NCI-H1092 (cell line): ENCODE measurements around the gene OPTN.
"Not testable (repeated sequence)": the region's sequence is repeated elsewhere in the genome, so short reads cannot be mapped to it uniquely, and the experiment has no call there.

ENCODE experiments used
- DNase-seq: peaks from one replicate; lab custom pipeline; 2025; lab: John Stamatoyannopoulos, UW

Gene OPTN

GRCh38 chr10:13120786-13121499, 21.0 kb downstream of the OPTN start:
- no peak for DNase-seq

GRCh38 chr10:13121500-13121854, 21.5 kb downstream of the OPTN start:
- no peak for DNase-seq

- DNase-seq = no peak
Measured at GRCh38 chr10:13136651-13137050, 36.7 kb downstream of the OPTN start.

DNA sequence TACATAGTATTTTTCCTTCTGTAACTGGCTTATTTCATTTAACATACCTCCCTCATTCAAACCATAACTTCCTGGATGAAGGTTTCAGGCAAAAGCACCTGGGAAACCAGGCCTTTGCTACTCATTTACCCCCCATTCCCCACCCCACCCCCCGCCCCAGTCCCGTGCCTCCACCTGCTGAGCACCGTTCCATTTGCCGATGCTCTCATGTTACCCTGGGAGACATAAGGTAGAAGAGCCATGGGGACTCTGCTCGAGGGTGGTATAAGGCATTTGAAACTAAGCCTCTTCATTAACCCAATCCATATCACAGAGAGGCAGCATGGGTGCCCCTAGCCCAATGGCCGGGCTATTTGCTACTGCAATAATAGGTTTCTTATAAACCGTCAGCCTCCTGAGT, 39.2 kb downstream of the OPTN start:
- no peak for DNase-seq

DNA sequence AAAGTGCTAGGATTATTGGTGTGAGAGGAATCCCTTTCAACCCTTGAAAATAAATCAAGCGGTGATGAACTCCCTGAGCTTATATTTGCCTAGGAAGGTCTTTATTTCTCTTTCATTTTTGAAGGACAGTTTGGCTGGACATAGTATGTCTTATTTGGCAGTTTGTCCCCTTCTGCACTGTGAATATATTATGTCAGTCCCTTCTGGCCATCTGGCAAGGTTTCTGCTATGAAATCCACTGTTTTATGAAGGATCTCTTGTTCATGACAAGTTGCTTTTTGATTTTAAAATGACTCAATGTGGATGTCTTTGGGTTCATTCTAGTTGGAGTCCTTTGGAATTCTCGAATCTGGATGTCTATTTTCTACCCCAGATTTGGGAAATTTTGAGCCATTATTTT, 39.7 kb downstream of the OPTN start:
- DNase-seq = no peak

- no peak for DNase-seq
Measured at GRCh38 chr10:13140627-13141190, 40.7 kb downstream of the OPTN start.

GRCh38 chr10:13143766-13144165, 43.8 kb downstream of the OPTN start:
- no peak for DNase-seq

GRCh38 chr10:13144814-13145213, 44.9 kb downstream of the OPTN start:
- DNase-seq = no peak

DNA sequence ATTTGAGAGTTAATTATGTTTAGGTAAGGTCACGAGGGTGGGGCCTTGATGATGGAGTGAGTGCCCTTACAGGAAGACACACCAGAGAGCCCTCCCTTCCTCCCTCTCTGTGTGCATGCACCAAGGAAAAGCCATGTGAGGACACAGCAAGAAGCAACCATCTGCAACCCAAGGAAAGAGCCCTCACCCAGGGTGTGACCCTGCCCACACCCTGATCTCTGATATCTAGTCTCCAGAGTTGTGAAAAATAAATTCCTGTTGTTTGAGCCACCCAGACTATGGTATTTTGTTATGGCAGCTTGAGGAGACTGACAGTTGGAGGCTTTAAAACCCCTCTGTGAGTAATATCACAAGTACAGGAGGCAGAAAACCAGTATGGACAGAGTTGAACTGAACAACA, 46.4 kb downstream of the OPTN start:
- no peak for DNase-seq

DNA sequence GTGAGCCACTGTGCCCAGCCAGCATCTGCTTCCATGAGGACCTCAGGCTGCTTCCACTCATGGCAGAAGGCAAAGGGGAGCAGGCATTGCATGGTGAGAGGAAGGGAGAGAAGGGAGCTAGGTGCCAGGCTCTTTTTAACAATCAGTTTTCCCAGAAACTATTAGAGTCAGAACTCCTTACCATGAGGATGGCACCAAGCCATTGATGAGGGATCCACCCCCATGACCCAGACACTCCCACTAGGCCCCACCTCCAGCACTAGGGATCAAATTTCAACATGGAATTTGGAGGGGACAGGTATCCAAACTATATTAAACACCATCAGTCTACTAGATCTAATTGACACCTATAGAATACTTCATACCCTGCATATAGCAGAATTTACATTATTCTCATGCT, 47.2 kb downstream of the OPTN start:
- DNase-seq = no peak

DNA sequence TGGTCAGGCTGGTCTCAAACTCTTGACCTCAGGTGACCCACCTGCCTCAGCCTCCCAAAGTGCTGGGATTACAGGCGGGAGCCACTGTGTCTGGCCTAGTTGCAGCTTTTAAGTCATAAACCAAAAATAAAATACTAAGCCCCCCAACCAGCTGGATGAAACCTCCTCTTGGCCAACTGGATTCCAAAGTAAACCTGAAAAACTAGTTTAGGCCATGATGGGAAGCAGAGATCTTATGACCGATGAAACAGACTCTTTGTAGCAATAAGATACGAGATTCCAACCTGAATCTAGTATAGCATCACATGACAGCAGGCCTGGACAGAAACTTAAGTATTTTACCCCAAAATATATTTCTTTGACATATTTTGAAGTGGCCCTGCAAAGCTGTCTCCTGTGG, 52.3 kb downstream of the OPTN start:
- no peak for DNase-seq

DNA sequence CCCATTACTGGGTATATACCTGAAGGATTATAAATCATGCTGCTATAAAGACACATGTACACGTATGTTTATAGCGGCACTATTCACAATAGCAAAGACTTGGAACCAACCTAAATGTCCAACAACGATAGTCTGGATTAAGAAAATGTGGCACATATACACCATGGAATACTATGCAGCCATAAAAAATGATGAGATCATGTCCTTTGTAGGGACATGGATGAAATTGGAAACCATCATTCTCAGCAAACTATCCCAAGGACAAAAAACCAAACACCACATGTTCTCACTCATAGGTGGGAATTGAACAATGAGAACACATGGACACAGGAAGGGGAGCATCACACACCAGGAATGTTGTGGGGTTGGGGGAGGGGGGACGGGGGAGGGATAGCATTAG, 55.9 kb downstream of the OPTN start:
- DNase-seq = not testable (repeated sequence)

DNA sequence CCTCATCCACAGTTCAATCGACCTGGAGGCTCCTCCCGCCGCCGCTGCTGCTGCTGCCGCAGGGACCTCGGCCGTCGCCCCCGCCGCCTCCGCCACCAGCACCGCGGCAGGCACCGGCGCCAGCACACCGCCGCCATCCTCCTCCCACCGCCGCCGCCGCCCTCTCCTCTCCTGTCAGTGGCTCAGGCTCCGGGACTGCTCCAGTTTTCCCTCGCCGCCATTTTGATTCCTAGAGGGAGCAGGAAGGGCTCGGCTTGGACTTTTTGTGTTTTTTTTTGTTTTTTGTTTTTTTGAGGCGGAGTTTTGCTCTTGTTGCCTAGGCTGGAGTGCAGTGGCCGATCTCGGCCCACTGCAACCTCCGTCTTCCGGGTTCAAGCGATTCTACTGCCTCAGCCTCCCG, 58.4 kb downstream of the OPTN start:
- no peak for DNase-seq

DNA sequence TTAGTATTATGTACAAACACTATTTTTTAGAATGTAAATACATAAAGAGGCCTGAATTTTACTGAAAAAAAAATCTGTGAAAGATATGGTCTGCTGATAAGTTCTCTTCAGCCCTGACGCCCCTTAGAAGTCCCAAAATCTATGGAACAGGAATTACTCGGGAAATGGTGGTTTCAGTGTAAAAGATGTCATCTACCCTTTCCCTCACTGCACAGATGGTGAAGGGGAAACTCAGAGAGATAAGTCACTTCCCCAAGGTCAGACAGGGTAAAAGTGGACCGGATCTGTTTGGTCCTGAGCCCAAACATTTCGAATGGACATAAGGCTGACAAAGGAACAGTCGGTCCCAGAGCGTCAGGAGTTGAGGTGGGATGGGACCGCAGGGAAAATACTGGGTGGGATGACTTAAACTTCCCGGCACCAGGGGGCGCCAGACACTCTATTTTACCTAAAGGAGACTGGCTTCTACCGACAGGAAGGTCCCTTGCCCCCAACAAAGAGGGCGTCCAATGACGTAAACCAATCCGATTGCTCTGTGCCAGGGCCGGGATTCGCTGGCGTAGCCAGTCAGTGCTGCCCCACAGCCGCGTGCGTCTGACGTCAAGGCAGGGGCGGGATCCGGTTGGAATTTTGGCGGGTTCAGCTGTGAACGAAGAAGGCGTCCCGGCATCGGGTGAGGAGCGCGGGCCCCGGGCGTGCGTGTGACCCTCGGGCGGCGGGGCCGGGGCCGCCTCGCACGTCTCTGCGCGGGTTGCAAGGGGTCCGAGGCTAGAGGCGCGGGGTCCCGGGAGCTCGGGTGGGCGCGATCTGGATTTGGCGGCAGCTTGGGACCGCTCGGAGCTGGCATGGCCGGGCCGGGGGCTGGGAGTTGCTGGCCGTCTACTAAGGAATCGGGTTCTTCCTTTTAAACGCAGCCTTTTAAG, 61.2 kb downstream of the OPTN start, which contains the start of gene MCM10:
Gene MCM10, plus strand, starts transcription at position 625 of the 923 bp plus-strand sequence. CDS start 2,645 bp downstream, outside the sequence.
- DNase-seq = peak; percentile 97

GRCh38 chr10:13161857-13162271, 61.9 kb downstream of the OPTN start:
- no peak for DNase-seq

DNA sequence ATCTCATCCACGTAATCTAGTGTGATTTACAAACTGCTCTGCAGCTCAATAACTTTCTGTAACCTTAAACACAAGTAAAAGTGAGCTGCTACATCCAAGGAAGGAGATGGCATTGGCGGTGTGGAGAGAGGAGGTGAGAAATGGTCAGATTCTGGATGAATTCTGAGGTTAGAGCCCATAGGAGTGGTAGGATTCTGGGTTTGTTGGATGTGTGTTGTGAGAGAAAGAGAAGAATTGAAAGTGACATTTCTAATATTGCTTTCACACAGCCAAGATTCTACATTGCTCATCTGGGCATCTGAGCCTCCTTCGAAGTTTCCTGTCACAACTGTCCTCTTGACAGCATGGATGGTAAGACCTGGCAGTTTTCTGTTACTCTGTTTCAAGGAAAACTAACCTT, 63.9 kb downstream of the OPTN start:
- no peak for DNase-seq

DNA sequence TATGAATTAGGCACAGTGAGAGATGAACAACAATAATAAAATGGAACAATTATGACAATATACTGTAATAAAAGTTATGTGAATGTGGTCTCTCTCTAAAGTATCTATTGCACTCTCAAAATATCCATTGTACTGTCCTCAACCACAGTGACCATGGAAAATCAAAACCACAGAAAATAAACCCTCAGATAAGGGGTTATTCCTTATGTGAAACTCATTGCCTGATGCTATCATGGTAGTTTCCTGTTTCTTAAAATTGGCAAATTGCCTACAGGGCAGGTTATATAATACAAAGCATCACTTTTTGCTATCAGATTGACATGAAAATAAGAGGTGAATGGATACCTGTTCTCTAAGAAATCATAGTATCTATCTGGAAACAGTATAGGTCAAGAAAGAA, 65.2 kb downstream of the OPTN start:
- DNase-seq = no peak

GRCh38 chr10:13167568-13167967, 67.6 kb downstream of the OPTN start:
- no peak for DNase-seq

DNA sequence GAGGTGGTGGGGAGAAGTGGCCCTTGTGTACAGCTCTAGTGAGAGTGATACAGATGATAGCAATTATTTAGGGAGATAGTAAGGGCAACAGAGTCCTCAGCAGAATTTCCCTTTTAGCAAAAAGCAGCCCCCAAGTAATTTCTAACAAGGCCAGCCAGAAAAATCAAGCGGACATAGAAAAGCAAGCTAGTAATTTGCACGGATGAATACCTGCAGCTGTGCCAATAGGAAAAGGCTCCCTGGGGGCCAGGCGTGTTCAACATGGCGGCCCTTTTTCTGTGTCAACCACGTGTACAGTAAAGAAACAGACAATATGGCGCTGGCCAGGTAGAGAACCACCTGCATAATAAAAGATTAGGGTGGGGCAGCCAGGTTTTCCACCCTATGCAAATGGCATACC, 68.8 kb downstream of the OPTN start:
- DNase-seq = no peak

- no peak for DNase-seq
Measured at GRCh38 chr10:13173616-13174015, 73.7 kb downstream of the OPTN start.

DNA sequence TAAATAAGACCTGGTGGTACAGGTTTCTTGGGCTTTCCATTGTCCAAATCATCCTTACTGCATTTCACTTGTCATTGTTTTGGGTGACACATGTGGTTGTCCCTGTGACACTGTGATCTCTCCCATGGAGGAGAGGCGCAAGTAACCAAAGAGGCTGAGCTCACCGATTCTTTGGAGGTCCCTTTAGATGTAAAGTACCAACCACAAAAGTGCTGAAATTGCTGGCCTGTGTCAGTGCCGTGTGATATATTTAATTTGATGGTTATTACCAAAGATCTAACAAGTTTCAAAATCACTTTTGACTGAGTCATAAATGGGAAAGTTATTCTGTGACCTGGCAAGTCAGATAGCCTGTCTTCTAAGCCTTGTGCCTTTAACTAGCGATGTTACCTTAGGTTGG, 80.8 kb downstream of the OPTN start:
- no peak for DNase-seq

GRCh38 chr10:13182424-13182823, 82.5 kb downstream of the OPTN start:
- DNase-seq = no peak

DNA sequence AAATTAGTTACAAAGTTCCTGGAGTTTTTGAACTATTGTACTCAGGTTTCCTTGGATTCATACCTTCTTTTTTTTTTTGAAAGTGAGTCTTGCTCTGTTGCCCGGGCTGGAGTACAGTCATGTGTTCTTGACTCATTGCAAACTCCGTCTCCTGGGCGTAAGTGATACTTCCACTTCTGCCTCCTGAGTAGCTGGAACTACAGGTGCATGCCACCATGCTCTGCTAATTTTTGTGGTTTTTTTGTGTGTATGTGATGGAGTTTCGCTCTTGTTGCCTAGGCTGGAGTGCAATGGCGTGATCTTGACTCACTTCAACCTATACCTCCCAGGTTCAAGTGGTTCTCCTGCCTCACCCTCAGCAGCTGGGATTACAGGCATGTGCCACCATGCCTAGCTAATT, 83.7 kb downstream of the OPTN start:
- no peak for DNase-seq
